Activated naive CD4-positive, alpha-beta T cell treated with anti-CD3 and anti-CD28 coated beads for 36 hours (primary cell): ENCODE measurements around the gene C4orf50. TPM values are rescaled to one million over a fixed set of nuclear protein-coding genes. Genes with fewer than 3 reads are reported as not detected.

Experiments
- CTCF ChIA-PET: fragments of 350-600 bp; sonication (Branson Sonifier 250); formaldehyde crosslinking; loops from one replicate; lab custom pipeline; 2021; ENCODE audit warnings: antibody characterized with exemption; lab: Charles Lee
- DNase-seq: peaks from one replicate; pipeline ENCODE4 v3.0.0-alpha.2; 2020
- H3K27ac Mint-ChIP-seq: one replicate; pipeline ENCODE4 v1.8.0; 2021; ENCODE audit warnings: mild to moderate bottlenecking, mixed read lengths
- H3K27me3 Mint-ChIP-seq: one replicate; pipeline ENCODE4 v1.8.0; 2021; ENCODE audit warnings: low read depth, mixed read lengths
- H3K36me3 Mint-ChIP-seq: one replicate; pipeline ENCODE4 v1.8.0; 2021; ENCODE audit warnings: low read depth, mixed read lengths
- H3K4me1 Mint-ChIP-seq: one replicate; pipeline ENCODE4 v1.8.0; 2021; ENCODE audit warnings: low read depth, mixed read lengths
- H3K4me3 Mint-ChIP-seq: one replicate; pipeline ENCODE4 v1.8.0; 2021; ENCODE audit warnings: mild to moderate bottlenecking, moderate library complexity, mixed read lengths
- H3K9me3 Mint-ChIP-seq: one replicate; pipeline ENCODE4 v1.8.0; 2021; ENCODE audit warnings: mixed read lengths
- intact Hi-C: fragments of 100-400 bp; cut with micrococcal nuclease; formaldehyde crosslinking; loops from one replicate; pipeline ENCODE4 v1.15.1; 2023
- total RNA-seq, 2 experiments: library from RNA; stranded (reverse); gene quantifications; one replicate each; pipeline ENCODE4 v1.2.3, GENCODE V29; 2021

C4orf50 gene
- total RNA-seq, 2 experiments from 2014 or later, result not detected

GRCh38 chr4:5912614-5913019 is 105.6 kb downstream of the C4orf50 start:
- H3K36me3 Mint-ChIP-seq, result no peaks in the 10 kb centered on the region
- H3K4me3 Mint-ChIP-seq, result no peak overlapping the region
- intact Hi-C loops, result no loop called here
- CTCF ChIA-PET, result no interaction called here
- no peaks in the 10 kb centered on the region for H3K4me1 Mint-ChIP-seq
- peaks cover 2% of the 10 kb centered on the region for H3K27me3 Mint-ChIP-seq
- no peak overlapping the region for H3K27ac Mint-ChIP-seq
- H3K9me3 Mint-ChIP-seq, result peaks cover 15% of the 10 kb centered on the region
- DNase-seq, result no peak

GRCh38 chr4:5908876-5909427 is 109.3 kb downstream of the C4orf50 start:
- Mint-ChIP-seq H3K27ac (no peak overlapping the region), H3K9me3 (peaks cover 21% of the 10 kb centered on the region), H3K36me3 (no peaks in the 10 kb centered on the region), H3K27me3 (peaks cover 16% of the 10 kb centered on the region), H3K4me3 (no peak overlapping the region), H3K4me1 (no peaks in the 10 kb centered on the region)
- intact Hi-C loops, result no loop called here
- no peak for DNase-seq
- CTCF ChIA-PET, result no interaction called here

DNA sequence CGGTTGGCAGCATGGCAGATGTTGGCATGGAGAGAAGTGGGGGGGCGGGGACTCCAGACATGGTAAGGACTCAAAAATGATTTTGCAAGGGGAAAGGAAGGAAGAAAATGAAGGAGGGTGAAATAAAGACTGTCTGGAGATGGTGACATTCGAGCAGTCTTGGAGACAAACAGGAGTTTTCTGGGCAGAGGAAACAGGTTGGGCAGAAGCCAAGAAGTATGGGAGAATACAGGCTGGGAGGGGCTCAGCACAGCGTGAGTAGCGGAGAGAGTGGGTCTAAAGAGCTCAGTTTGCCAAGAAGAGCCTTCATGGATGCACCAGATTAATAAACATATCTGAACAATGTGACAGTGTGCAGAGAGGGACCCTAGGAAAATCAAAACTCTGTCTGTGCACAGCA is 112.0 kb downstream of the C4orf50 start:
- H3K36me3 Mint-ChIP-seq, result no peaks in the 10 kb centered on the region
- no peaks in the 10 kb centered on the region for H3K4me1 Mint-ChIP-seq
- no peak overlapping the region for H3K4me3 Mint-ChIP-seq
- H3K9me3 Mint-ChIP-seq, result peaks cover 18% of the 10 kb centered on the region
- intact Hi-C loops, result no loop called here
- no peak for DNase-seq
- CTCF ChIA-PET, result interaction anchor here (0.6 kb wide), 1 partner anchor 13 kb away, joined by 4 read pairs; no protein-coding TSS in a partner anchor
- peaks cover 19% of the 10 kb centered on the region for H3K27me3 Mint-ChIP-seq
- no peak overlapping the region for H3K27ac Mint-ChIP-seq

DNA sequence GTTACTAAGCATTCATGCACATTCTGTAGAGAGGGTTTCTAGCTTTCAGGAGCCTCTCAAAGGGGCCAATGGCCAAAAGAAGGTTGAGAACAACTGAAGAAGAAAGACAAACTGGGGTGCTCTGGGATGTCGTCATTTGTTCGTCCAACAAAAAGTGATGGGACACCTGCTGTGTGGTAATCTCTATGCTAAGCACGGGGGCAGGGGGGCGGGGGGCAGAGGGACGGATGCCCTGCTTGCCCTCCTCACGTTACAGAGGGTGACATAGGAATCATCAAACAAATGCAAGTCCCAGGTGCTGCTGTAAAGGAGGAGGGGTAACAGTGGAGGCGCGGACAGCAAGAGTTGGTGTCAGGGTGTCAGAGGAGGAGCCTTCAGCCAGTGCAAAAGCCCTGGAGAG is 112.5 kb downstream of the C4orf50 start:
- Mint-ChIP-seq H3K4me1 (no peaks in the 10 kb centered on the region), H3K4me3 (no peak overlapping the region), H3K27me3 (peaks cover 19% of the 10 kb centered on the region), H3K27ac (no peak overlapping the region), H3K36me3 (no peaks in the 10 kb centered on the region), H3K9me3 (peaks cover 18% of the 10 kb centered on the region)
- intact Hi-C loops, result no loop called here
- no peak for DNase-seq
- CTCF ChIA-PET, result interaction anchor here (0.6 kb wide), 1 partner anchor 13 kb away, joined by 4 read pairs; no protein-coding TSS in a partner anchor

GRCh38 chr4:5900844-5901243 is 117.4 kb downstream of the C4orf50 start:
- H3K27me3 Mint-ChIP-seq, result peaks cover 13% of the 10 kb centered on the region
- H3K9me3 Mint-ChIP-seq, result peaks cover 4% of the 10 kb centered on the region

DNA sequence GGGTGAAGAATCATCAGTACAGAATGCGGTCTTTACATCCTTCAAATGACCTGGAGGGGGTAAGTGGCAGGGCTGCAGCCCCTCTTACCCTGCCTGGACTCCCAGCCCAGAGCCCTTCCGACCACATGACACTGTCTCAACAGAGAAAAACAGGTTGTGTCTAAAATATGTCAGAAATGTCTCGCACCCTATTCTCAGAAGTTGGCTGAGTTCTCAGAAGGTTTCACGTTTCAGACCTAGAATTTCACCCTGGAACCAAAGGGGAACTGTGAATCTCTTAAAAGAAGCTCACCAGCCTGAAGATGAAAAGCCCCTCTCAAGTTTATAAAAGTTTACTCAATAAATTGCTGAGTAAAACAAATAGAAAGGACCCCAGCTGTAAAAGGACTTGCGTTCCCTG is 118.3 kb downstream of the C4orf50 start:
- no peaks in the 10 kb centered on the region for H3K36me3 Mint-ChIP-seq
- peaks cover 4% of the 10 kb centered on the region for H3K9me3 Mint-ChIP-seq
- intact Hi-C loops, result no loop called here
- CTCF ChIA-PET, result no interaction called here
- H3K4me1 Mint-ChIP-seq, result no peaks in the 10 kb centered on the region
- no peak overlapping the region for H3K27ac Mint-ChIP-seq
- peaks cover 15% of the 10 kb centered on the region for H3K27me3 Mint-ChIP-seq
- DNase-seq, result no peak
- H3K4me3 Mint-ChIP-seq, result no peak overlapping the region

More at GRCh38 chr4:5900844-5901243, 117.4 kb downstream of the C4orf50 start:
- CTCF ChIA-PET, result no interaction called here
- DNase-seq, result no peak
- intact Hi-C loops, result no loop called here
- H3K27ac Mint-ChIP-seq, result no peak overlapping the region
- no peak overlapping the region for H3K4me3 Mint-ChIP-seq
- no peaks in the 10 kb centered on the region for H3K4me1 Mint-ChIP-seq
- no peaks in the 10 kb centered on the region for H3K36me3 Mint-ChIP-seq

GRCh38 chr4:5899396-5899795 is 118.8 kb downstream of the C4orf50 start:
- H3K4me1 Mint-ChIP-seq, result no peaks in the 10 kb centered on the region
- intact Hi-C loops, result no loop called here
- peaks cover 12% of the 10 kb centered on the region for H3K27me3 Mint-ChIP-seq
- CTCF ChIA-PET, result no interaction called here
- no peak for DNase-seq
- H3K9me3 Mint-ChIP-seq, result peaks cover 4% of the 10 kb centered on the region
- no peak overlapping the region for H3K4me3 Mint-ChIP-seq
- H3K27ac Mint-ChIP-seq, result no peak overlapping the region
- no peaks in the 10 kb centered on the region for H3K36me3 Mint-ChIP-seq

GRCh38 chr4:5897674-5898073 is 120.6 kb downstream of the C4orf50 start:
- Mint-ChIP-seq H3K4me3 (no peak overlapping the region), H3K9me3 (peaks cover 6% of the 10 kb centered on the region), H3K36me3 (no peaks in the 10 kb centered on the region), H3K27ac (no peak overlapping the region), H3K4me1 (peaks cover 2% of the 10 kb centered on the region), H3K27me3 (peaks cover 17% of the 10 kb centered on the region)
- CTCF ChIA-PET, result interaction anchor here (0.7 kb wide), 1 partner anchor 45 kb away, joined by 3 read pairs; no protein-coding TSS in a partner anchor
- intact Hi-C loops, result no loop called here
- no peak for DNase-seq

DNA sequence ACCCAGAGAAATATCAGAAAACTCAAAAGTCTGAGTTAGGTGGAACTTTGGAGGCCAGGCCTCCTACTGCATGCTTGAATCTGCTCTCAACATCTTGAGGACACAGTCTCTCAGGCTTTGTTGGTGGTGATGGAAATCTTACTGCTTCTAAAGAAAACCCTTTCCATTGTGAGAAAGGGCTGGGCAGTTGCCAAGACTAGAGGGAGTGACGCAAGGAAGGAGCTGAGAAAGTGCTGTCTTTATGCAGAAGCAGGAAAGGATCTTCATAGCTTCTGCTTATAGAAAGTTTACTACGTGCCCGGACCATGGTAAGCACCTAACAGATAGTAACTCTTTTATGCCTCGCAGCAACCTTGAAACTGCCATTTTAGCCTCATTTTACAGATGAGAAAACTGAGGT is 122.9 kb downstream of the C4orf50 start:
- CTCF ChIA-PET, result no interaction called here

GRCh38 chr4:5894266-5894665 is 124.0 kb downstream of the C4orf50 start:
- no peak overlapping the region for H3K27ac Mint-ChIP-seq
- peaks cover 4% of the 10 kb centered on the region for H3K9me3 Mint-ChIP-seq
- H3K27me3 Mint-ChIP-seq, result peaks cover 35% of the 10 kb centered on the region
- H3K36me3 Mint-ChIP-seq, result no peaks in the 10 kb centered on the region
- CTCF ChIA-PET, result no interaction called here
- intact Hi-C loops, result no loop called here
- peaks cover 2% of the 10 kb centered on the region for H3K4me1 Mint-ChIP-seq
- DNase-seq, result no peak
- H3K4me3 Mint-ChIP-seq, result no peak overlapping the region

More for the DNA sequence above, 122.9 kb downstream of the C4orf50 start:
- peaks cover 2% of the 10 kb centered on the region for H3K4me1 Mint-ChIP-seq
- peaks cover 4% of the 10 kb centered on the region for H3K9me3 Mint-ChIP-seq
- peaks cover 26% of the 10 kb centered on the region for H3K27me3 Mint-ChIP-seq
- intact Hi-C loops, result no loop called here
- DNase-seq, result no peak
- no peaks in the 10 kb centered on the region for H3K36me3 Mint-ChIP-seq
- H3K27ac Mint-ChIP-seq, result no peak overlapping the region
- no peak overlapping the region for H3K4me3 Mint-ChIP-seq

DNA sequence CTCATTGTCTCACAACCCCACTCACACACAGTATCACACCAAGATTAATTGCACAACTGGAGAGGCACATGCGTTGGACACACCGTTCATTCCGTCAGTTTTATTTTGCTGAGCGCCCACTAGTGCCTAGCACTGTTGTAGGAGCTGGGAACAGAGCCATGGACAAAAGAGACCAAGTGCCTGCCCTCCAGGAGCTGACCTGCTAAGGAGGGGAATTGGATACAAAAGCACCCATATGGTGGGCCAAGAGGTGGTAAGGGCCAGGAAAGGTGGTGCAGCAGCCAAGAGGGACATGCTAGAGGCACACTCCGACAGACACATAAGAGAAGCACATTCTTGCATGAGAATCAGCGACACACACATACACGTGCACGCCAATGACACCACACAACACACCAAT is 124.6 kb downstream of the C4orf50 start:
- Mint-ChIP-seq H3K36me3 (no peaks in the 10 kb centered on the region), H3K4me3 (no peak overlapping the region), H3K4me1 (peaks cover 2% of the 10 kb centered on the region), H3K9me3 (peaks cover 4% of the 10 kb centered on the region), H3K27ac (no peak overlapping the region), H3K27me3 (peaks cover 41% of the 10 kb centered on the region)
- intact Hi-C loops, result no loop called here
- no peak for DNase-seq
- CTCF ChIA-PET, result no interaction called here

- H3K27me3 Mint-ChIP-seq, result peaks cover 41% of the 10 kb centered on the region
- H3K27ac Mint-ChIP-seq, result no peak within 1 kb of the TSS
- H3K4me3 Mint-ChIP-seq, result no peak within 1 kb of the TSS
- peaks cover 2% of the 10 kb centered on the region for H3K4me1 Mint-ChIP-seq
- no peak for DNase-seq
- CTCF ChIA-PET, result no interaction called here
- no peaks in the 10 kb centered on the region for H3K36me3 Mint-ChIP-seq
- H3K9me3 Mint-ChIP-seq, result peaks cover 4% of the 10 kb centered on the region
- intact Hi-C loops, result no loop called here
Observed at GRCh38 chr4:5893004-5893580, 125.1 kb downstream of the C4orf50 start, which contains the start of gene CRMP1. Gene CRMP1 (minus strand): TSS chr4:5893086. CDS start chr4:5892969, 117 bp downstream.
